GM18508 (cell line): Measurements from ENCODE around the gene JHY.
"Not testable (repeated sequence)": the region's sequence is repeated elsewhere in the genome, so short reads cannot be mapped to it uniquely, and the experiment has no call there.

Source experiments
- ATAC-seq: cut with Tn5 transposase; IDR thresholded peaks from one replicate; pipeline ENCODE4 v1.9.1; 2021; ENCODE audit warnings: moderate number of reproducible peaks; ENCODE audit not compliant: insufficient read depth, unreplicated experiment

JHY gene

DNA sequence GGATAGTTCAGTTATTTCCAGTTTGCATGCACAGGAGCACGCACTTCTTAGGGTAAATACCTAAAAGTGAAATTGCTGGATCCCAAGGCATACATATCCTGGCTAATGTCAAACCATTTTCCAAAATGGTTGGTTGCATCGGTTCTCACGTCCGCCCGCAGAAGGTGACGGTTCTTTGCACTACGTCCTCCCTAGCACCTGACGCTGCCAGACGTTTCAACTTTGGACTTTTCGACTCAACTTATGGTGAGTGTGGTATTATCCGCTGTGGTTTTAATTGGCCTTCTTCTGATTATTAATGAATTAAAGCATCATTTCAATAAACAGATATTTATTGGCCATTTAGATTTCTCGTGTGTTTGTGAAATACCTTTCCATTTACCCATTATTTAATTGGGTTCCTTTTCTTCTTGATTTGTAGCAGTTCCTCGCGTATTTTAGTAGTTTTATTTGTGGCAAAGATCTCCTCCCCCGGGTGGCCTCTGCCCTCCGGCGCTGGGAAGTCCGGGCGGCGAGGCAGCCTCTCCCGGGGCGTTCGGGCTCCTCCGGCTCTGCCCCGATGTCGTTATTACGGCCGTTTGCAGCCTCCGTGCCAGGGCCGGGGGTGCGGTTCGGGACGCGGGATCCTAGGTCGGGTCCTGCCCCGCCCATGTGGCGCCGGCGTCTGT is at the start of gene JHY:
Gene JHY, plus strand, starts transcription at position 571 of the 668 bp plus-strand sequence. CDS start 3,091 bp downstream, outside the sequence.
- ATAC-seq, result no peak

GRCh38 chr11:122833846-122834464 is 48.6 kb upstream of the JHY start:
- no peak for ATAC-seq

GRCh38 chr11:122836916-122837315 is 45.6 kb upstream of the JHY start:
- no peak for ATAC-seq

DNA sequence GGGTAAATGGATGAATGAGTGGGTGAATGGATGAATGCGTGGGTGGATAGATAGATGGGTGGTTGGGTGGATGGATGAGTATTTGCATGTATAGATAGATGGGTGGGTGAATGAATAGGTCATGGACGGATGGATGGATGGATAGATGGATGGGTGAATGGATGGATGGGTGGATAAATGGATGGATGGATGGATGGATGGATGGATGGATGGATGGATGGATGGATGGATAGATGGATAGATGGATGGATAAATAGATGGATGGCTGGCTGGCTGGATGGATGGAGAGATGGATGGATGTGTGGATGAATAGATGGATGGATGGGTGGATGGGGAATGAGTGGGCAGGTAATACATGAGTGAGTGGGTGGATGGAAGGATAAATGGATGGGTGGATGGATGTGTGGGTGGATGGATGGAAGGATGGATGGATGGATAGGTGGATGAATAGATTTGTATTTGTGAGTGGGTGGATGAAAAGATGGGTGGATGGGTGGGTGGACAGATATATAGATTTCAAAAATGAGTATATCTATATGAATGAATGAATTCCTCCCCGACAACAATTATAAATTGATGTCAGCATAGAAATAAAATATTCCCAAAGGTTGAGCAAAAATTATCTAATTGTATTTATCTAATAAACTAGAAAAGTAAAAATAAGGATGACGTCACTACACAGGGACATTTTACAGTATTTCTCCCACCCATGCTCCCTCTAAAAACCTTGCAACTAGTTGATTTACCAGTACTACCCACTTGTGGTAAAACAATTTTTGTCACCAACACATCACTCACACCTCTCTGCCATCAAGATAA is 44.8 kb upstream of the JHY start:
- no peak for ATAC-seq

DNA sequence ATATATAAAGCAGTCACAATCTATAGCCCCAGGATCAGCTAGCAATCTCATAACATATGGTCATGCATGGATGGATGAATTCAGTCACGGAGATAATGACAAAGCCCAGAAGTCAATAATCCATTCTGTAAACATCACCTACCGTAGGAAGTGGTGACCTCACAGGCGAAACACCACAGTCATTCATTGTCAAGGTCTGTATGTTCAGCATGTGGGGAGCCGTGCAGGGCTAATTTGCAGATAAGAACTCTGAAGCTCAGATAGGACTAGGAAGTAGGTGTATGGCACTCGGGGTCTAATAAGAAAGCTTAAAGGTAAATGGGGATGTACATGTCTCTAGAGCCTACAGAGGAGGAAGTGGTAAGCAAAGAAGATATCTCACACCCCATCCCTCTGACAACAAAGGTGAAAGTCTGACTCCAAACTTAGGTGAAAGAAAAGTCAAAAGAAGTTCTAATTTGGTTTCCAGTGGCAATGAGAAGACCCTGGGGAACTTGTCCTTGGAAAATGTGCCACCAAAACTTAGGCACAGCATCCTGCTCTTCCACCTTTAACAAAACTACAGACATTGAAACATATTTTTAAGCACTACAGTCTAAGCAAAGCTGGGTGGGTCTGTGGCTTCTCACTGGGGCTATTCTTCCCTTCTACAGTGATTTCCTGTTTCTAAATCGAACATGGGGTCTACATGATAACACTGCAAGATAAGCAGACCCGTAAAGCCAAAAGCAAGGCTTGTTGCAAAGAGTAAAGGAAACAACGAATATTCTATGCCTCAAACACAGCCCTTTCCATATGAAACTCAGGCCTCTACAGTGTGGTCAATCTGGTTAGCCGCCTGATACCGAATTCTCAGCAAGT is 39.0 kb upstream of the JHY start:
- no peak for ATAC-seq

GRCh38 chr11:122847466-122847865 is 35.1 kb upstream of the JHY start:
- no peak for ATAC-seq

- ATAC-seq, result no peak
These were observed 34.4 kb upstream of the JHY start for GRCh38 chr11:122848186-122848585.

- no peak for ATAC-seq
These were observed 32.4 kb upstream of the JHY start for GRCh38 chr11:122850076-122850631.

DNA sequence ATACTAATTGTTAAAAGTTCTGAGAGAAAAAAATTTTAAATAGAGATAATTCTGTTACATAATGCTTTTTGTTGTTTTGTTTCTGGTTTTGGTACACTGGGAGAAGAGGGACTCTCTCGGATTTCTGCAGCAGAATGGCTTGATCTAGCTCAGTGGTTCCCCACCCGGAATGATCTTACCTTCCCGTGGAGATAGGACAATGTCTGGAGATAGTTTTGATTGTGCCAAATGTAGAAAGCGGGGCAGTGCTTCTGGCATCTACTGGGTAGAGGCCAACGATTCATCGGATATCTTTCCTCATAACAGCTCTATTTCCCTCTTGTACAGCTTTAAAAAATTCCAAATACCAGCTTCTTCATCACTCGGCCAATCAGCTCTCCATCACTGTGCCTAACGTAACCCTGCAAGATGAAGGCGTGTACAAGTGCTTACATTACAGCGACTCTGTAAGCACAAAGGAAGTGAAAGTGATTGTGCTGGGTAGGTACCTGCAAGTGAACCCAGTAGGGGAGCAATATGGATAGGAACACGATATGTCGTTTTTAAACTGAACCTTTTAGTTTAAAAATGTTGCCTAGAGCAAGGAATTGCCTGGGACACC is 31.1 kb upstream of the JHY start:
- ATAC-seq, result no peak

DNA sequence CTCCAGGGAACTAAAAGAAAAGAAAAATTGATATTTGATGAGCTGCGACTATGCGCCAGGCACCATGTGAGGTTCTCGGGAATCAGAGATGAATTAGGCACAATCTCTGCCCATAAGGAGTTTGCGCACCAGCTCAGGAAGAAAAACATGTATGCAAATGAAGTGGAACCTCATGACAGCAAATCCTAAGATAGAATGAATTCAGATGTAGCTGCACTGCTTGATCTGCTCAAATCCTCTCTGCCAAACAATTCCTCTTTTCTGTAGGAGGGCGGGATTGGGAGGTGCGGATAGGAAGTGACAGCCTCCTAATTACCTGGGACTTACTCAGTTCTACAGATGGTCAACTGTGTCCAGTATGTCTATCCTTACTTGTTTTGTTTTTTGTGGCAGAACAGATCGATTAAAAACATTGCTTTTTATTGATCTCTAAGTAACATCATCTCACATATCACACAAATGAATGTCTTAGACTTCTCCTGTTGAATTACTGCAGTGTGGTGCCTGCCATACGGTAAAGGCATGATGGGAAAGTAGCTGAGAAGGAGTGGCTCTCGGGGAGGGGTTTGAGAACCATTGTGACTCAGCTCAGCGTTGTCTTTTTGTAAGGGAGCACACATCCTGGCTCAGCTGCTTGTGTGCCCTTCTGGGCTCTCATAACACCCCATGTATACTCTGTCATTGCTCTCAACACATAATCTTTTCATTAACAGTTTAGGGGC is 30.3 kb upstream of the JHY start:
- no peak for ATAC-seq

GRCh38 chr11:122852796-122853160 is 29.8 kb upstream of the JHY start:
- no peak for ATAC-seq

- ATAC-seq, result no peak
These were observed 29.3 kb upstream of the JHY start for GRCh38 chr11:122853261-122853660.

DNA sequence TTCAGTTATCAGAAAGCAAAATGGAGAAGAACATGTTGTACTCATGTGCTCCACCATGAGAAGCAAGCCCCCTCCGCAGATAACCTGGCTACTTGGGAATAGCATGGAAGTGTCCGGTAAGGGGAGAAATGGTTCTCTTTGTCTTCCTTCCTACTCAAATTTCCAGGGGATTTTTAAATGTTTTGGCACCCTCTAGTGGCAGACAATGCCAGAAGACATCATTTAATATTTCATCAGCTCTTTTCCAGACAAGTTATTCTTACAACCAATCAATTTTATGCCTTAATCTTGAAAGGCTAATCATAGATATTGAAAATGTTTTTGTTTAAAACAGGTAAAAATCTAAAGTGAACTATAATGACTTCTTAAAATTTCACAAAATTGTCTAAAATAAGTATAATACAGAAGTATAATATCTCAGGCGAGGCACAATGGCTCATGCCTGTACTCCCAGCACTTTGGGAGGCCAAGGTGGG is 28.6 kb upstream of the JHY start:
- ATAC-seq, result no peak

- no peak for ATAC-seq
These were observed 20.9 kb upstream of the JHY start for GRCh38 chr11:122861631-122862030.

DNA sequence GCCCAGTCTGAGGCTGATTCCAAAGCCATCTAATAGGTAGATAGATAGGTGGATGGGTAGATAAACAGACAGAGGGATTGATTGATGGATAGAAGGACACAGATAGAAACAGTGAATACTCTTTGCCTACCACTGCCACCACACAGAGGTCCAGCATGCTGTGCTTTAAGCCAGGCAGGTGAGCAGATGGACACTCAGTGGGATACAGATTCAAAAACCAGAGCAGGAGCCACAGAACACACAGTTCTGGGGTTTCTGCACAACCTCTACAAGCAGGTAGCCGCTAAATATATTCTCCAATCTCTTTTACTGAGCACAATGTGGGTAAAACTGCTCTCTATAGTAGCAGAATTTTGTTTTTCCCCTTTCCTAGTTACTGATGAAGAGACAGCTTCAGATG is 20.5 kb upstream of the JHY start:
- ATAC-seq, result no peak

DNA sequence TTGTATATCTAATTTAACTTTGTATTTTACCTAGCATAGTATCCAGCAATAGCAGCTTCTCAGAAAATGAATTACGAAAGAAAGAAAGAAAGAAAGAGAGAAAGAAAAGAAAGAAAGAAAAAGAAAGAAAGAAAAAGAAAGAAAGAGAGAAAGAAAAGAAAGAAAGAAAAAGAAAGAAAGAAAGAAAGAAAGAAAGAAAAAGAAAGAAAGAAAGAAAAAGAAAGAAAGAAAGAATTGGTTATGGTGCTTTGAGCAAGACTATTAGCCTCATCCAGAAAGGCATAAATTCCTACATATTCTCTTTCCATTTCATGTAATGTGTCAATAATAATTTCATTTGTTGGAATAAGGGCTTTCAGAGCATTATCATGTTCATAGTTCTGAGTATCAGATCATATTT is 19.4 kb upstream of the JHY start:
- ATAC-seq, result not testable (repeated sequence)

GRCh38 chr11:122863704-122864326 is 18.7 kb upstream of the JHY start:
- no peak for ATAC-seq

DNA sequence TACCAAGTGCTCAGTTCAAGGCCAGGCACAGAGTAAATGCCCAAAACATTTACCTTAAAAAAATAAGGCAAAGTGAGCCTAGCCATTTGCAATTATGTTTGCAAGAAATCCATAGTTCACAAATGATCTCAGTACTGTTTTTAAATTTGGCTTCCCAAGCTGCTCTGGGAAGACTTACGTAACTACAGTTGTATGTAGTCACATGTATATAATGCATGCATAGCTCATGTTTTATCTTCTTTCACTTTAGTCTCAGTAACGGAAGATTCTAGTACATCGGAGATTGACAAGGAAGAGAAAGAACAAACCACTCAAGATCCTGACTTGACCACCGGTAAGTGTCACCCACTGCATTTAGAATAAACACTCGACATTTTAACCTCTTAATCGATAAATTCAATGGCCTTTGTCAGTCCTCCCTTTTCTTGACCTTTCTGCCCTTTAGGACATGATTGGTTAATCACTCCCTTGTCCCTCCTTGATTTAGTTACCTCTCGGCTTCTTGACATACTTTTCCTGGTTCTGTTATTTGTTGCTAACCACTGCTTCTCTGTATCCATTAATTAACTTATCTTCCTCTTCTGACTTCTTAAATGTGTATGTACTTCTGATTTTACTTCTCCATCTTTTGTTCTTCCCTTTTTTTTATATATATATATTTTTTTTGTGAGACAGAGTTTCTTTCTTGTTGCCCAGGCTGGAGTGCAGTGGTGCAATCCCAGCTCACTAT is 18.0 kb upstream of the JHY start:
- no peak for ATAC-seq
